Endothelial cell of umbilical vein (primary cell): ENCODE results near the gene NHSL2. TPM values are rescaled to one million over a fixed set of nuclear protein-coding genes. Genes with fewer than 3 reads are reported as not detected.

ENCODE experiments used
- BruUV-seq: library from RNA; stranded (reverse); fragments of 400-500 nt; replicated peaks from 2 replicates; lab custom pipeline; 2021; lab: Mats Ljungman, UMichigan
- CTCF ChIA-PET: fragments of 300-600, 350-600 bp; sonication (Branson Sonifier 250); formaldehyde crosslinking; loops from one replicate; lab custom pipeline; 2021; ENCODE audit warnings: antibody characterized with exemption, inconsistent platforms; lab: Charles Lee
- POLR2A ChIA-PET: fragments of 300-600, 350-600 bp; sonication (Branson Sonifier 250); formaldehyde crosslinking; loops from one replicate; lab custom pipeline; 2021; ENCODE audit warnings: antibody characterized with exemption, inconsistent platforms; lab: Charles Lee
- DNase-seq: peaks from one replicate; pipeline ENCODE4 v3.0.0-alpha.2; 2011; ENCODE audit warnings: low read depth, low spot score
- FAIRE-seq: peaks from 2 replicates; lab custom pipeline; 2011; peaks lifted over from hg19 to GRCh38; lab: Jason Lieb, UNC
- H2AFZ ChIP-seq: 2 replicates; pipeline ENCODE4 v1.6.0; 2012; ENCODE audit warnings: low read depth, low read length, control low read depth, inconsistent platforms
- H3K27ac ChIP-seq: 2 replicates; pipeline ENCODE4 v1.5.1; 2011; ENCODE audit warnings: low read depth, mild to moderate bottlenecking, control low read depth, low read length, moderate library complexity; ENCODE audit not compliant: insufficient read depth
- H3K27me3 ChIP-seq, 2 experiments: 2 replicates each; pipeline versions ENCODE4 v1.6.0 to v1.6.1; 2011; ENCODE audit warnings: low read length in 2 of 2, mixed read lengths in 1 of 2; ENCODE audit not compliant: control insufficient read depth in 2 of 2, insufficient read depth in 2 of 2
- H3K36me3 ChIP-seq, 2 experiments: 2 replicates in 1 of 2; 3 replicates in 1 of 2; pipeline ENCODE4 v1.5.1; 2011; ENCODE audit warnings: low read length in 2 of 2, mild to moderate bottlenecking in 1 of 2, moderate library complexity in 1 of 2; ENCODE audit not compliant: control insufficient read depth in 2 of 2, insufficient read depth in 2 of 2; ENCODE audit errors: extremely low read depth in 1 of 2
- H3K4me1 ChIP-seq: 3 replicates; pipeline ENCODE4 v1.5.1; 2011; ENCODE audit warnings: mild to moderate bottlenecking, low read length; ENCODE audit not compliant: control insufficient read depth, insufficient read depth; ENCODE audit errors: extremely low read depth
- H3K4me2 ChIP-seq: 2 replicates; pipeline ENCODE4 v1.6.1; 2011; ENCODE audit warnings: low read length, control low read depth, mixed read lengths; ENCODE audit not compliant: insufficient read depth
- H3K4me3 ChIP-seq, 3 experiments: fragments of 200-600 bp in 1 of 3; sonication (generic), shearing (Covaris generic) in 1 of 3; replicated peaks in 1 of 3; 2 replicates each; pipeline ENCODE4 v1.5.1; 2011 to 2016; ENCODE audit warnings: control low read depth in 3 of 3, low read length in 3 of 3, mild to moderate bottlenecking in 2 of 3, inconsistent platforms in 1 of 3, low read depth in 1 of 3, moderate library complexity in 1 of 3; ENCODE audit not compliant: insufficient read depth in 1 of 3
- H3K79me2 ChIP-seq: 2 replicates; pipeline ENCODE4 v1.6.0; 2012; ENCODE audit warnings: low read length, inconsistent platforms; ENCODE audit not compliant: control insufficient read depth, insufficient read depth
- H3K9ac ChIP-seq: replicated peaks from 2 replicates; pipeline ENCODE3; 2011; ENCODE audit warnings: low read length, control low read depth; ENCODE audit not compliant: insufficient read depth; ENCODE audit errors: extremely low read depth
- H3K9me1 ChIP-seq: replicated peaks from 3 replicates; pipeline ENCODE4 v1.6.0; 2011; ENCODE audit warnings: mild to moderate bottlenecking, low read length; ENCODE audit not compliant: control insufficient read depth, insufficient read depth; ENCODE audit errors: extremely low read depth
- H3K9me3 ChIP-seq: replicated peaks from 2 replicates; pipeline ENCODE4 v1.5.1; 2012; ENCODE audit warnings: low read length, inconsistent platforms; ENCODE audit not compliant: control insufficient read depth, insufficient read depth
- H4K20me1 ChIP-seq: replicated peaks from 2 replicates; pipeline ENCODE3; 2011; ENCODE audit warnings: mild to moderate bottlenecking, low read length; ENCODE audit not compliant: control insufficient read depth, insufficient read depth; ENCODE audit errors: extremely low read depth
- CTCF ChIP-seq, 2 donors: IDR thresholded peaks; 1 replicate in 1 of 2; 2 replicates in 1 of 2; pipeline ENCODE4 v1.5.1; 2011; ENCODE audit warnings: low read length in 2 of 2, mild to moderate bottlenecking in 2 of 2, moderate library complexity in 2 of 2, control low read depth in 1 of 2, inconsistent platforms in 1 of 2, low read depth in 1 of 2; ENCODE audit not compliant: insufficient read depth in 1 of 2; ENCODE audit errors: extremely low read depth in 1 of 2
- EZH2 ChIP-seq: IDR thresholded peaks from 2 replicates; pipeline ENCODE4 v1.6.1; 2012; ENCODE audit warnings: borderline replicate concordance, low read depth, mild to moderate bottlenecking, moderate library complexity, low read length, inconsistent platforms; ENCODE audit not compliant: severe bottlenecking
- FOS ChIP-seq: IDR thresholded peaks from 2 replicates; pipeline ENCODE4 v1.6.1; 2011; ENCODE audit warnings: mild to moderate bottlenecking, low read length, moderate library complexity, borderline replicate concordance; ENCODE audit not compliant: insufficient read depth
- GATA2 ChIP-seq: IDR thresholded peaks from 2 replicates; pipeline ENCODE4 v1.7.0; 2011; ENCODE audit warnings: low read depth, mild to moderate bottlenecking, moderate library complexity, mixed read lengths, low read length; ENCODE audit not compliant: insufficient read length, insufficient read depth
- JUN ChIP-seq: IDR thresholded peaks from 2 replicates; pipeline ENCODE4 v1.6.1; 2011; ENCODE audit warnings: borderline replicate concordance, low read depth; ENCODE audit not compliant: insufficient read length, insufficient read depth
- MYC ChIP-seq: IDR thresholded peaks from one replicate; pipeline ENCODE4 v1.6.1; 2011; ENCODE audit warnings: mild to moderate bottlenecking, low read depth, low read length
- POLR2A ChIP-seq: IDR thresholded peaks from 2 replicates; pipeline ENCODE4 v1.6.1; 2012; ENCODE audit warnings: low read depth, mild to moderate bottlenecking, control low read depth, low read length
- POLR2AphosphoS5 ChIP-seq: IDR thresholded peaks from 2 replicates; pipeline ENCODE4 v1.6.1; 2012; ENCODE audit warnings: low read depth, mild to moderate bottlenecking, control low read depth, low read length, moderate library complexity; ENCODE audit not compliant: insufficient read depth
- dilution Hi-C: fragments of 300-500 bp; cut with MboI; formaldehyde crosslinking; loops from one replicate; pipeline ENCODE4 v1.15.0; 2019; ENCODE audit warnings: low sequenced_read_pairs; ENCODE audit not compliant: extremely low pct_ligation_motif_present
- intact Hi-C: fragments of 100-400 bp; cut with micrococcal nuclease; formaldehyde crosslinking; loops from one replicate; pipeline ENCODE4 v1.10.0; 2022
- polyA plus RNA-seq, 4 experiments: library from polyadenylated mRNA; depleted of rRNA in 3 of 4; stranded (reverse) in 3 of 4; unstranded in 1 of 4; fragments of >200 nt; gene quantifications; 2 replicates each; pipeline versions ENCODE4 v1.2.1 to v1.2.3, GENCODE V29; 2011 to 2012; ENCODE audit warnings: missing spikeins in 1 of 4
- total RNA-seq: library from RNA; stranded (reverse); gene quantifications from 2 replicates; pipeline ENCODE4 v1.2.3, GENCODE V29; 2021
- TF ChIP-seq, protein P1 (sequence below): IDR thresholded peaks from 2 replicates; pipeline ENCODE4 v1.6.1; 2011; ENCODE audit not compliant: insufficient read depth, insufficient read length

Gene NHSL2
- total and polyA plus RNA-seq, 2 donors (not counting 3 experiments of a cell fraction or from before 2014, with no cell fraction given): 23.5 to 49.9 TPM

DNA sequence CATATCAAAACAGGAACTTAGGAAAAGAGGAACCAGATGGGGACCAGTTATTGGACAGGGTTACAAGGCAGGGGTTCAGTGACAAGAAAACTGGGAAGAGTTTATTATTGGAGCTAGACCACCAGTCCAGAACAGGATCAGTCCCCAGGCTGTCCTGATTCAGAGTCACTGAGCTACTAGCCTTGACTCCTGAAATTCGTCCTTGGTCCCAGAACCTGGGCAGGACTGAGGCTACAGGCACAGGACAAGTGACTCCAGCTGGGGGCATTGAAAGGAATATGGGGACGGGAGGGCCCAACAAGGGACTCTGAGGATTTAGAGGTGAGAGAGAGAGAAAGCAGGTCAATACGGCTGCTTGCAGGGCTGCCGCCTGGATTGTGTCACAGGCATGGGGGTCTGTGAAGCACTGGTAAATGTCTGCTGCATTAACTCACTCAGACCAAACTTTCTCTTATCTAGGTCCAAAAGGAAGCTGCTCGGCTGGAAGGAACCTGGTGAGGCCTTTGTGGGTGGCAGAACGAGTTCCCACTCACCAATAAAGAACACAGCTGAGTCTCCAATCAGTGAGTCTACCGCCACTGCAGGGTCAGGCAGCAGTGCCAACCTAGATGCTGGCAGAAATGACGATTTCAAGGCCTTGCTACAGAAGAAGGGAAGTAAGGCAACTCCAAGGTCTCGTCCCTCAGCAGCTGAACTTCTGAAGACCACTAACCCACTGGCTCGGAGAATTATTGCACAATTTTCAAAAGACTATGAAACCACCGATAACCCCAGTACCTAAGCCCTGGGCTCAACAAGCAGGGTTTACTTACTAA, 232.4 kb downstream of the NHSL2 start:
- POLR2A ChIA-PET: no interaction called here
- intact Hi-C loops (no loop called here), dilution Hi-C loops (no loop called here)
- TF ChIP-seq POLR2AphosphoS5 (no peak), MYC (no peak), POLR2A (no peak), EZH2 (no peak), GATA2 (no peak), JUN (no peak), CTCF (IDR thresholded peaks at IDR 0.05; ENCODE audit: extremely low read depth in 1 of 2, insufficient read depth in 1 of 2, low read depth in 1 of 2, low read length in 2 of 2) (no peak), FOS (no peak)
- TF ChIP-seq, protein P1, sequence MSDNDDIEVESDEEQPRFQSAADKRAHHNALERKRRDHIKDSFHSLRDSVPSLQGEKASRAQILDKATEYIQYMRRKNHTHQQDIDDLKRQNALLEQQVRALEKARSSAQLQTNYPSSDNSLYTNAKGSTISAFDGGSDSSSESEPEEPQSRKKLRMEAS: no peak
- Histone ChIP-seq H3K4me3 (no peak overlapping the region), H3K27ac (no peak overlapping the region), H3K4me1 (no peaks in the 10 kb centered on the region), H4K20me1 (no peaks in the 10 kb centered on the region), H3K9me3 (no peaks in the 10 kb centered on the region), H3K79me2 (no peaks in the 10 kb centered on the region), H2AFZ (no peak overlapping the region), H3K36me3 (peaks cover 6 to 31% of the 10 kb centered on the region in 2 experiments), H3K9me1 (no peaks in the 10 kb centered on the region), H3K27me3 (no peaks in the 10 kb centered on the region), H3K9ac (no peak overlapping the region), H3K4me2 (no peak overlapping the region)
- CTCF ChIA-PET: no interaction called here
- DNase-seq (no peak), FAIRE-seq (no peak)
- no TSS peak for BruUV-seq
